T-helper 1 cell treated with Interleukin-12 subunit alpha and Interleukin-12 subunit beta and Interleukin-4 antibody, amounts not matched to agents 30 μg/mL and 1 μg/mL, for 36 hours (primary cell): ENCODE measurements around the gene TGM5.
"Not testable (repeated sequence)": the region's sequence is repeated elsewhere in the genome, so short reads cannot be mapped to it uniquely, and the experiment has no call there.

Source experiments
- H3K27ac Mint-ChIP-seq: one replicate; pipeline ENCODE4 v1.8.0; 2021; ENCODE audit warnings: mild to moderate bottlenecking, mixed read lengths
- H3K27me3 Mint-ChIP-seq: one replicate; pipeline ENCODE4 v1.8.0; 2021; ENCODE audit warnings: low read depth, mixed read lengths
- H3K36me3 Mint-ChIP-seq: one replicate; pipeline ENCODE4 v1.8.0; 2021; ENCODE audit warnings: low read depth, mixed read lengths
- H3K4me1 Mint-ChIP-seq: one replicate; pipeline ENCODE4 v1.8.0; 2021; ENCODE audit warnings: low read depth, mixed read lengths
- H3K4me3 Mint-ChIP-seq: one replicate; pipeline ENCODE4 v1.8.0; 2021; ENCODE audit warnings: mild to moderate bottlenecking, moderate library complexity, mixed read lengths
- H3K9me3 Mint-ChIP-seq: one replicate; pipeline ENCODE4 v1.8.0; 2021; ENCODE audit warnings: mixed read lengths

The TGM5 gene

DNA sequence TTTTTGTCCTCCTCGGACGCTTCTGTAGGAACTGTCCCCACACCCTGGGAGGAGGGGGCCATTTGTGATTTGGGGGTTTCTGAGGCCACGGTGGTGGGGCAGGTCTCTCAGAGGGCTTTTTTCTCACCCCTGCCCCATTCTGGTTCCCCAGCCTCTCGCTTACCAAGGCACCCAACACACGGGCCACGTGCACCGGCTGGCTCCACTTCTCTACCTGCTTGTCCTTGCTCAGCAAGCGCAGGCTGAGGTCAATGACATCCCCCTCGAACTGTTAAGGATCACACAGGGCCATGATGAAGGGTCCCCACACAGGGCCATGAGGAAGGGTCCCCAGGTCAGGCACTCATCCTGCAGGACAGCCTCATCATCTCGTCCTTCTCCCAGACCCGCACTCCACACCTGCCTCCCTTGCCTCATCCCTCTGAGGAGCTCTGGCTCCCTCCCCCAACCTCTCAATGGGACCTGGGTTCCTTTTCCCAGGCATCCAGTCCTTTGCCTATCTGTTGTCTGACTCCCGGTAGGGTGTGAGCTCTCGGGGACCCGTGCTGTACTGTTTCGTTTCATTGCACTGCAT is 56.5 kb downstream of the TGM5 start:
- Mint-ChIP-seq H3K9me3 (no peaks in the 10 kb centered on the region), H3K36me3 (no peaks in the 10 kb centered on the region), H3K27me3 (peaks cover 8% of the 10 kb centered on the region), H3K27ac (no peak overlapping the region), H3K4me3 (no peak overlapping the region), H3K4me1 (no peaks in the 10 kb centered on the region)

DNA sequence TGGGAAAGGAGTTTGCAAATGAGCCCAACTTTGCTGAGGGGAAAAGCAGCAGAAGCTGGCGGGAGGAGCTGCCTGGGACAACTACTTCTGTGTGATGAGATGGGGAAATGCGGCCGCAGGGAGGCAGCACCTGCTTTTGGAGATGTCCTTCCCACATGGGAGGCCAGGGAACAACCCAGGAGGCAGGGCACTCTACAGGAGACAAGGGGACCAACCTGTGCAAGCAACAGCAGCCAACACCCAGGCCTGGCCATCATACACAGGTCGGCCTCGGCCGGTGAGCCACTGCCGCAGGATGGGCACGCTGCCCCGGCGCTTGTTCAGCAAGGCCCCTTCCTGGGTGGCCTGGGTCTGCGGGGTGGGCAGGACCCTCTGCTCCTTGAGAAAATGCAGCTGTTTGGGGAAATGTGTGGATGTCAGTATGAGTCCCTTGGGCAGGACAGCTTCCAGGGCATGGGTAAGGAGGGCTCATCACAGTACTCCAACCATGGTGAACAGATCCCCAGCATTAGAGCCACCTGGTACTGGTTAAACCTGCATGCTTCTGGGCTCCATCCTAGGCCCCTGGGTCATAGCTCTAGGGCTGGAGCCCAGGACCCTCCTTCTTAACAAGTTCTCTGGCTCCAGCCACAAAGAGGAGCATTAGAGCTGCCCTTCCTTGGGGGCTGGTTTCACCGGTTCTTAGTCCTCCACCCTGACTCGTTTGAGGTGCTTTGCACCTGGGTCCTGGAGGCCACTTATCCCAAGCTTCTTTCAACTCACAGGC is 57.5 kb downstream of the TGM5 start:
- H3K4me1 Mint-ChIP-seq, result peaks cover 2% of the 10 kb centered on the region
- no peak overlapping the region for H3K4me3 Mint-ChIP-seq
- H3K27ac Mint-ChIP-seq, result no peak overlapping the region
- no peaks in the 10 kb centered on the region for H3K9me3 Mint-ChIP-seq
- no peaks in the 10 kb centered on the region for H3K36me3 Mint-ChIP-seq
- peaks cover 11% of the 10 kb centered on the region for H3K27me3 Mint-ChIP-seq

DNA sequence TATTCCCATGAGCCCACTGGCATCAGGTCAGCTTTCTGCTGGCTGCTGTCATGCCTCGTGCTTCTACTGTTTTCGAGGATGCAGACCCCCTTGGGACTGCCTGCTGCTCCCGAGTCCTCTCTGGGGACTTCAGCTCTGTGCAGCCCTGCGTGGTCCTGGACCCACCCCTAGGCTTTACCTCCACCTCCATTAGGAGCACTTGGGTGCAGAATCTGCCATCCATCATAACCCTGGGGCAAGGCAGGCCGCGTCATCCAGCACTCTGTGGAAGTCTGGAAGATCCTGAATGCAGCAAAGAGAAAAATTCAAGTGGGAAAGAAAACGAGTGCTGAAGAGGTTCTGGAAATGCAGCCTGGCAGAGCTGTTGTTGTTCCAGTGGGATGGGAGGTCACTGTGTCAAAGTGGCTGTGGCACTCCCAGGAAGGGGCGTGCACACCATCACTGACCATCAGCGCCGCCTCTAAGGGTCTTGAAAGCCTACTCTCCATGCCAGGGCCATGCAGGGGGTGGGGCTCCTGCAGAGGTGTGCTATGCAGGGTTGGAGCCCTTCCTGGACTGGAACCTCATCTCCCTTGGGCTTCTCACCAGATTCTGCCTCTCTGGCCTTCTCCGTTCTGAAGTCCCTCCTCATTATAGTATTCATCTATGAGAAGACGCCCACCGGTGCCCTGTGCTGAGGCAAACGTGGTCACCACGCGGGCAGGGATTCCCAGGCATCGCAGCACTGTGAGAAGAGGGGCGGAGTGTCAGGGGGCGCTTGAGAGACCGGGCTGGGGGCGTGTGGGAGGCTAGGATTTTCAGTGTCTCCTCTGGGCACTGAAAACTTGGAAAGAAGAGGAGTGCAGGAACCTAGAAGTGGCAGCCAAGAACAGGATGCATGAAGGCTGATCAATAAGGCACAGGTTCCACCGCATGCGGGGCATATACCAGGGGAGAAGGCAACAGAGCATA is 58.4 kb downstream of the TGM5 start:
- Mint-ChIP-seq H3K36me3 (no peaks in the 10 kb centered on the region), H3K27ac (no peak overlapping the region), H3K9me3 (no peaks in the 10 kb centered on the region), H3K4me1 (peaks cover 4% of the 10 kb centered on the region), H3K27me3 (peaks cover 12% of the 10 kb centered on the region), H3K4me3 (no peak overlapping the region)

DNA sequence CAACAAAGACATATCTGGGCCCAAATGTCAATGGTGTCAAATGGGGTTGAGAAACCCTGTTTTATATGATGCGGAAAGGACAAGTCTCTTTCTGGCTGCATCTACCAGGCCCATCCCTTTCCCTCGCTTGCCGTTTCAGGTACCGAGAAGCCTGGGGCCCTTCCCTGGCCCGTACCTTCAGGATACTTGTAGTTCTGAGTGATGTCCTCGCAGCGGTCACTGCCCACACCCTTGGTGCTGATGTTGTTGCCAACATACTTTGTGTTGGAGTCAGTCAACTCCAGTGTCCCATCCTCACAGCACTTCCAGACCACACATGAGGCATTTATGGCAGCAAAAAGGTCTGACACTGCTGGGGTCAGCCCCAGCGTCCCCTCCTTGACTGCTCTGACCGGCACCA is 59.7 kb downstream of the TGM5 start:
- Mint-ChIP-seq H3K9me3 (no peaks in the 10 kb centered on the region), H3K27ac (no peak overlapping the region), H3K36me3 (no peaks in the 10 kb centered on the region)

DNA sequence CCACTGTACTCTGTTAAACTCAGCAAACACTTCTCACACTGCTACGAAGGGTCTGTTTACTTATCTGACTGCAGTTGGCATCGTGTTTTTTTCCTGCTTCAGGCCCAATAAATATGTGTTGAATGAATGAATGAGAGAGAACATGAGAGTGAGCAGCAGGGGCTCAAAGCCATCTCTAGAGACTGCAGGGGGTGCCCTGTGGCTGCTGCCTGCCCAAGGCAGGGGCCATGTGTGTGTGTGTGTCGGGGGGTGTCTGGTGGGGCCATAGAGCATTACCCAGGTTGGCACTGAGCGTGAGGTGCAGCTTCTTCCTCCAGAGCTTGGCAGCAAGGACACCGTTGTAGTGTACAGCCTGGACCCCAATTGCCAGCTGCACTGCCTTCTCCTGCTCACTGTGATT is 60.7 kb downstream of the TGM5 start:
- H3K4me3 Mint-ChIP-seq, result no peak overlapping the region
- H3K27ac Mint-ChIP-seq, result no peak overlapping the region
- H3K27me3 Mint-ChIP-seq, result peaks cover 12% of the 10 kb centered on the region
- H3K4me1 Mint-ChIP-seq, result peaks cover 4% of the 10 kb centered on the region
- no peaks in the 10 kb centered on the region for H3K9me3 Mint-ChIP-seq
- H3K36me3 Mint-ChIP-seq, result no peaks in the 10 kb centered on the region

More for the DNA sequence above, 59.7 kb downstream of the TGM5 start:
- peaks cover 4% of the 10 kb centered on the region for H3K4me1 Mint-ChIP-seq
- no peak overlapping the region for H3K4me3 Mint-ChIP-seq
- peaks cover 12% of the 10 kb centered on the region for H3K27me3 Mint-ChIP-seq

DNA sequence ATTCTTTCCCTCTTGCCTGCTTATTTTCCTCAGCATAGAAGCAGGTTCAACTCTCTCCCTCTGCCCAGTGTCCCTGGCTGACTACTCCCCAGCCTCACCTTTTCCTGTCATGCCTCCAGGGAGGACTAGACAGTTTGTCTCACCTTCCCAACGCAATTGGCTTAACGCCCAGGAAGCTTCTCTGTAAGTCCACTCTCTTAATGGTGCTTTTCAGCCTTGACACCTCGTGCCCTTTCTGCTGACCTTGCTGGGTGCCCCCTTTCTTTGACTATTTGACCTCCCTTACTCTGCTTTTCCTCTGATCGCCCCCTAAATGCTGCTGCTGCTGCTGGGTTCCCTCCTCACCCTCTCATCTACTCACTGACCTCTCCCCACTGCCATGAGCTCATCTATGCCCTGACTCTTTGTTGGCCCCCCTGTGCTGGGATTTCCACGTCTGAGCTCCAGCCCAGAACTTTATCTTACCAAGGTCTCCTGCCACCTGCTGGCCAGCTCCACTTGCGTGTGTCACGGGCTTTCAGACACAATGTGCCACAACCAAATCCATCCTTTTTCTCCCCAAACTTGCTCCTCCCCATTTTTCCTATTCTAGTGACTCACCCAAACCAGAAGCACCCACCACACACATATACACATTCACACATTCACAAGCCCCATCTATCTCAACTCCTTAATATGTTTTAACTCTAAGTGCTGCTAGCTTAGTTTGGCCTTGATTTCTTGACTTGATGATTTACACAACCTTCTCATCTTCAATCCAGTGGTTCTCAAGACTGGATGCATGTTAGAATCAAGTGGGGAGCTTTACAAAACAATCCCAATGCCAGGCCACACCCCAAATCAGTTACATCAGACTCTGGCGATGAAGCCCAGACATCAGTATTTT is 62.5 kb downstream of the TGM5 start:
- Mint-ChIP-seq H3K9me3 (no peaks in the 10 kb centered on the region), H3K27me3 (peaks cover 12% of the 10 kb centered on the region), H3K36me3 (no peaks in the 10 kb centered on the region), H3K4me3 (no peak overlapping the region), H3K27ac (no peak overlapping the region), H3K4me1 (peaks cover 9% of the 10 kb centered on the region)

DNA sequence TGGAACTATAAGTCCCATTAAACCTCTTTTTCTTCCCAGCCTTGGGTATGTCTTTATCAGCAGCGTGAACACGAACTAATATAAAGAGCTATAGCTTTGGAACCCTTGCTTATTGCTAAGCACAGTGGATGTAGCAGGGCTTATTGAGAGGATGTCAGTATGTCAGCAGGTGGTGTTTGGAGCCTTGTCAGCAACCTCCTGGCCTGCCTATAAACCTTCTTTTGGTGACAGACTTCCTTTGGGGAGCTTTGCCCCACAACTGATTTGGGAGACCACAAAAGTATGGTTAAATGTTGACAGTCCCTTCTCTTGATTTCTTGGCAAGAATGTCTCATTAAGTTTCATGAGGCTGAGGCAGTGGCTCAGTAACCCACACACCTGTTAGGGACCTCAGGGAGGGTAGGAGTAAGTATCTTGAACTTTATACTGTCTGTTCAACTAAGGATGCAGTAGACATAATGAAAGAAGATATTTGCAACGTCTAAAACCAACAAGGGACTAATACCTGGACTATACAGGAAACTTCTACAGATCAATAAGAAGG is 66.7 kb downstream of the TGM5 start:
- H3K27ac Mint-ChIP-seq, result no peak overlapping the region
- H3K4me1 Mint-ChIP-seq, result peaks cover 9% of the 10 kb centered on the region
- peaks cover 5% of the 10 kb centered on the region for H3K27me3 Mint-ChIP-seq
- H3K9me3 Mint-ChIP-seq, result no peaks in the 10 kb centered on the region
- peaks cover 23% of the 10 kb centered on the region for H3K36me3 Mint-ChIP-seq
- H3K4me3 Mint-ChIP-seq, result no peak overlapping the region

DNA sequence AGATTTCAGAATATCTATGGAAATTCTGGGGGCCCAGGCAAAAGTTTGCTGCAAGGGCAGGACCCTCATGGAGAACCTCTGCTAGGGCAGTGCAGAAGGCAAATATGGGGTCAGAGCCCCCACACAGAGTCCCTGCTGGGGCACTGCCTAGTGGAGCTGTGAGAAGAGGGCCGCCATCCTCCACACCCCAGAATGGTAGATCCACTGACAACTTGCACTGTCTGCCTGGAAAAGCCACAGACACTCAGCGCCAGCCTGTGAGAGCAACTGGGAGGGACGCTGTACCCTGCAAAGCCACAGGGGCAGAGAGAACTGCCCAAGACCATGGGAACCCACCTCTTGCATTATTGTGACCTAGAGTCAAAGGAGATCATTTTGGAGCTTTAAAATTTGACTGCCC is 67.7 kb downstream of the TGM5 start:
- Mint-ChIP-seq H3K4me3 (no peak overlapping the region), H3K27me3 (no peaks in the 10 kb centered on the region), H3K27ac (no peak overlapping the region), H3K4me1 (peaks cover 5% of the 10 kb centered on the region), H3K9me3 (no peaks in the 10 kb centered on the region), H3K36me3 (peaks cover 28% of the 10 kb centered on the region)

DNA sequence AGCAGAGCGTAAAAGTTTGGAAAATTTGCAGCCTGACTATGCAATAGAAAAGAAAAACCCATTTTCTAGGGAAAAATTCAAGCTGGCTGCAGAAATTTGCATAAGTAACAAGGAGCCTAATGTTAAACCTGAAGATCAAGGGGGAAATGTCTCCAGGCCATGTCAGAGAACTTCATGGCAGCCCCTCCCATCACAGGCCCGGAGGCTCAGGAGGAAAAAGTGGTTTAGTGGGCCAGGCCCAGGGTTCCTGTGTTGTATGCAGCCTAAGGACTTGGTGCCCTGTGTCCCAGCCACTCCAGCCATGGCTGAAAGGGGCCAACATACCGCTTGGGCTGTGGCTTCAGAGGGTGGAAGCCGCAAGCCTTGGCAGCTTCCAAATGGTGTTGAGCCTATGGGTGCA is 68.2 kb downstream of the TGM5 start:
- not testable (repeated sequence) for H3K27me3 Mint-ChIP-seq, H3K4me3 Mint-ChIP-seq, H3K4me1 Mint-ChIP-seq, H3K27ac Mint-ChIP-seq, H3K9me3 Mint-ChIP-seq
- peaks cover 28% of the 10 kb centered on the region for H3K36me3 Mint-ChIP-seq

DNA sequence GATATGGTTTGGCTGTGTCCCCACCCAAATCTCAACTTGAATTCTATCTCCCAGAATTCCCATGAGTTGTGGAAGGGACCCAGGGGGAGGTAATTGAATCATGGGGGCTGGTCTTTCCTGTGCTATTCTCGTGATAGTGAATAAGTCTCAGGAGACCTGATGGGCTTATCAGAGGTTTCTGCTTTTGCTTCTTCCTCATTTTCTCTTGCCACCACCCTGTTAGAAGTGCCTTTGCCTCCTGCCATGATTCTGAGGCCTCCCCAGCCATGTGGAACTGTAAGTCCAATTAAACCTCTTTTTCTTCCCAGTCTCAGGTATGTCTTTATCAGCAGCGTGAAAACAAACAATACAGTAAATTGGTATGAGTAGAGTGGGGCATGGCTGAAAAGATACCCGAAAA is 69.0 kb downstream of the TGM5 start:
- H3K9me3 Mint-ChIP-seq, H3K4me3 Mint-ChIP-seq, H3K27ac Mint-ChIP-seq, H3K4me1 Mint-ChIP-seq, H3K27me3 Mint-ChIP-seq: not testable (repeated sequence)
- peaks cover 31% of the 10 kb centered on the region for H3K36me3 Mint-ChIP-seq

DNA sequence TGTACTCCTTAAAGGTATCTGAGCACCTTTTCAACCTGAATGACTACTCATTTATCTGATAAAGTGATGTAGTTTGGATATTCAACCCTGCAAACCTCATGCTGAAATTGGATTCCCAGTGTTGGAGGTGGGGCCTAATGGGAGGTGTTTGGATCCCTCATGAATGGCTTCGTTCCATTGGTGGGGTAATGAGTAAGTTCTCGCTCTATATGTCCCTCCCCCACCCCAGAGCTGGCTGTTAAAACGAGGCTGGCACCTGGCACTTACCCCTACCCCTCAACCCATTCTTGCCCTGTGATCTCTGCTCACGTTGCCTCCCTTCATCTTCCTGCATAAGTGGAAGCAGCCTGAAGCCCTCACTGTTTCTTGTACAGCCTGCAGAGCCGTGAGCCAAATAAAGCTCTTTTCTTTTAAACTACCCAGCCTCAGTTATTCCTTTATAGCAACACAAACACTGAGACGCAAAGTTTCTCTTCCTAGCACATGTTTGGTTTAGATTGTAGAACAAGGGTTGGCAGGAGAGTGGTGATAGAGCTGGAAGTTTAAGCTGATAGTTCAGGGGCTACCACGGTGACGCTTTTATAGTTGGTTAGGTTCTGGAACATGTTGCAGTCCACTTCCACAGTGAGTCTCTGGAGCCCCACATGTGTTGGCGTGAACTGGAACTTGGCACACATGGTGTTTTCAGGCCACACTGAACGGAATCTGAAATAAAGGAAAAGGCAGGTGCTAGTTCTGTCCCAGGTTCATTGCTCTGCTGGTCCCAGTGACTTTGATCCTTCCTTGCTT is 69.8 kb downstream of the TGM5 start:
- no peaks in the 10 kb centered on the region for H3K9me3 Mint-ChIP-seq
- peaks cover 5% of the 10 kb centered on the region for H3K4me1 Mint-ChIP-seq
- H3K27me3 Mint-ChIP-seq, result no peaks in the 10 kb centered on the region
- H3K27ac Mint-ChIP-seq, result no peak overlapping the region
- H3K36me3 Mint-ChIP-seq, result peaks cover 37% of the 10 kb centered on the region
- no peak overlapping the region for H3K4me3 Mint-ChIP-seq

DNA sequence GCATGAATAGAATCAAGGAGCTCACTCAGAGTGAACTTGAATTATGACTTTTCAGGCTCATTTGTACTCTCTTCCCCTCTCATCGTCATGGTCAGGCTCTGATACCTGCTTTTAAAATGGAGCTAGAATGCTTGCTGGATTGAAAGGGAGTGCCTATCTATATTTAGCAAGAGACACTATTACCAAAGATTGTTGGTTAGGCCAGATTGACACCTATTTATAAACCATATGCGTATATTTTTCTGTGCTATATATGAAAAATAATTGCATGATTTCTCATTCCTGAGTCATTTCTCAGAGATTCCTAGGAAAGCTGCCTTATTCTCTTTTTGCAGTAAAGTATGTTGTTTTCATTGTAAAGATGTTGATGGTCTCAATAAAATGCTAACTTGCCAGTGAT is 71.9 kb downstream of the TGM5 start:
- no peaks in the 10 kb centered on the region for H3K27me3 Mint-ChIP-seq
- H3K4me1 Mint-ChIP-seq, result peaks cover 4% of the 10 kb centered on the region
- peaks cover 49% of the 10 kb centered on the region for H3K36me3 Mint-ChIP-seq
- no peak overlapping the region for H3K27ac Mint-ChIP-seq
- no peak overlapping the region for H3K4me3 Mint-ChIP-seq
- H3K9me3 Mint-ChIP-seq, result no peaks in the 10 kb centered on the region

DNA sequence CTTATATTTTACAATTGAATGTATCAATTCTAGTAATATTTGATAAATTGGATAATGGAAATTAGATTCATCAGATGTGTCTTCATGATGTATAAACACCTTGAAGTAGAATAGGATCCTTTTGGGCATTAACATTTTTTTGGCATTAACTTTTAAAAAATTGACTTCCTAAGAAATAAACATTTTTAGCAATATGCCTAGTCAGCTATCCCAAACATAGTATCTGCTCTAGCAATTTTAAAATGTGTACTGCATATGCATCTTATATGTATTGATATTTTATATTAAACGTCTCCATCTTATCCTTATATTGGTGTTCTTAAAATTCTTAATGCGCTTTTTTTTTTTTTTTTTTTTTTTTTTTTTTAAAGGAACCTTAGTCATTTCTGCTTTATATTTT is 73.0 kb downstream of the TGM5 start:
- peaks cover 6% of the 10 kb centered on the region for H3K4me1 Mint-ChIP-seq
- peaks cover 54% of the 10 kb centered on the region for H3K36me3 Mint-ChIP-seq
- no peaks in the 10 kb centered on the region for H3K9me3 Mint-ChIP-seq
- no peak overlapping the region for H3K27ac Mint-ChIP-seq
- no peaks in the 10 kb centered on the region for H3K27me3 Mint-ChIP-seq
- H3K4me3 Mint-ChIP-seq, result no peak overlapping the region
